Loucy (cell line): Measurements from ENCODE around the gene IKBIP.

ENCODE experiments used
- CTCF ChIP-seq: fragments of 200-600 bp; sonication (generic); conservative IDR thresholded peaks from 2 replicates; pipeline ENCODE4 v1.5.1; 2014; ENCODE audit warnings: mild to moderate bottlenecking, antibody characterized with exemption, low read length
- EZH2phosphoT487 ChIP-seq: fragments of 200-600 bp; IDR thresholded peaks from 2 replicates; pipeline ENCODE4 v1.6.1; 2018; ENCODE audit warnings: antibody characterized with exemption, mild to moderate bottlenecking, moderate library complexity, borderline replicate concordance

- TF ChIP-seq CTCF: no peak
- TF ChIP-seq EZH2phosphoT487: no peak
These were observed 25.6 kb downstream of the IKBIP start for GRCh38 chr12:98618952-98619351.
